ENCODE measurements around the gene FOXI2. TPM values are rescaled to one million over a fixed set of nuclear protein-coding genes. Genes with fewer than 3 reads are reported as not detected.

The FOXI2 gene
- polyA plus RNA-seq, 1 donor from 2014 or later, result not detected

DNA sequence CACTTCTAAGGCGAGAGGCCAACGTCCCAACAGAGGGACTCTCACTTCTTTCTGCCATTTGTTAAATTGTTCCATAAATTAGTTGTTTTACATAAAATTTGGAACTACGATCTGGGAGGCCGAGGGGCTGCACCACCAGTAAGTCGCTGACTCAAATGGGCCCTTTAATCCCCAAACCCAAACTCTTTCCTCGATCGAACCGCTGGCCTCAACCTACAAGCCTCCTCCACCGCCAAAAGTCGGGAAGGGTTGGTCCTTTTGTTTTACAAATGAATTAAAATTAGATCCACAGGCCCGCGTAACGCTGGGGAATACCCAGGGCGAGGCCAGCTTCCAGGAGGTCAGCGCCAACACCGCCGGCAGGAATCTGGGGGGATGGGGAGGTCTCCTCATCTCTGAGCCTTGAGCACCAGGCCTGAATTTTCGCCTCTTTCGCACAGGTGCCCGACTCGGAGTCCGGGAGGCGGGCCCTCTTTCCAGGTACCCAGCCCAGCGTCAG is 1.2 kb upstream of the FOXI2 start:
- no peak overlapping the region for H3K9ac ChIP-seq (ENCODE audit: low read length)
- H3K9me2 ChIP-seq (ENCODE audit: insufficient read depth, low read length), result no peaks in the 10 kb centered on the region
- peaks cover 6% of the 10 kb centered on the region for H3K9me3 ChIP-seq (ENCODE audit: low read length)
- peak; percentile 62 for TF ChIP-seq EZH2 (IDR thresholded peaks at IDR 0.05; ENCODE audit: borderline replicate concordance, insufficient read depth, low read length, poor library complexity, severe bottlenecking)
- no peak for TF ChIP-seq SMC3 (conservative IDR thresholded peaks at IDR 0.05; ENCODE audit: poor library complexity)
- H3K4me2 ChIP-seq (ENCODE audit: low read length), result no peak overlapping the region
- H3K27ac ChIP-seq (ENCODE audit: low read length), result no peak overlapping the region
- peak overlapping the region; percentile 54 for H3K4me3 ChIP-seq (ENCODE audit: low read length)
- no peaks in the 10 kb centered on the region for H3F3A ChIP-seq (ENCODE audit: insufficient read depth, low read length, poor library complexity, severe bottlenecking)
- no peak overlapping the region for H2AFZ ChIP-seq (ENCODE audit: low read depth, low read length)
- H4K20me1 ChIP-seq (ENCODE audit: insufficient read depth), result no peaks in the 10 kb centered on the region
- H3K36me3 ChIP-seq (ENCODE audit: insufficient read depth, low read length), result no peaks in the 10 kb centered on the region
- H3K79me2 ChIP-seq (replicated peaks; ENCODE audit: insufficient read depth, low read length), result no peaks in the 10 kb centered on the region
- peaks cover 76% of the 10 kb centered on the region for H3K27me3 ChIP-seq (ENCODE audit: insufficient read depth, low read depth, low read length)

GRCh38 chr10:127736222-127736914 is 617 bp upstream of the FOXI2 start:
- Histone ChIP-seq H3K27me3 (ENCODE audit: insufficient read depth, low read depth, low read length) (peaks cover 76% of the 10 kb centered on the region), H4K20me1 (ENCODE audit: insufficient read depth) (no peaks in the 10 kb centered on the region), H3F3A (ENCODE audit: insufficient read depth, low read length, poor library complexity, severe bottlenecking) (no peaks in the 10 kb centered on the region), H3K4me3 (ENCODE audit: low read length) (peak overlapping the region; percentile 54), H3K9me3 (ENCODE audit: low read length) (peaks cover 6% of the 10 kb centered on the region), H3K9ac (ENCODE audit: low read length) (no peak overlapping the region), H3K79me2 (replicated peaks; ENCODE audit: insufficient read depth, low read length) (no peaks in the 10 kb centered on the region), H3K4me2 (ENCODE audit: low read length) (no peak overlapping the region), H2AFZ (ENCODE audit: low read depth, low read length) (no peak overlapping the region), H3K9me2 (ENCODE audit: insufficient read depth, low read length) (no peaks in the 10 kb centered on the region), H3K36me3 (ENCODE audit: insufficient read depth, low read length) (no peaks in the 10 kb centered on the region), H3K27ac (ENCODE audit: low read length) (no peak overlapping the region)
- TF ChIP-seq RAD21 (conservative IDR thresholded peaks at IDR 0.05) (no peak), EZH2 (IDR thresholded peaks at IDR 0.05; ENCODE audit: borderline replicate concordance, insufficient read depth, low read length, poor library complexity, severe bottlenecking) (peak; percentile 88), SMC3 (conservative IDR thresholded peaks at IDR 0.05; ENCODE audit: poor library complexity) (no peak), REST (IDR thresholded peaks at IDR 0.05; ENCODE audit: borderline replicate concordance) (no peak)

- Histone ChIP-seq H3K27ac (ENCODE audit: low read length) (no peak overlapping the region), H3K27me3 (ENCODE audit: insufficient read depth, low read depth, low read length) (peaks cover 68% of the 10 kb centered on the region), H3K4me2 (ENCODE audit: low read length) (no peak overlapping the region), H3K9ac (ENCODE audit: low read length) (no peak overlapping the region), H3F3A (ENCODE audit: insufficient read depth, low read length, poor library complexity, severe bottlenecking) (no peaks in the 10 kb centered on the region), H2AFZ (ENCODE audit: low read depth, low read length) (no peak overlapping the region), H3K79me2 (replicated peaks; ENCODE audit: insufficient read depth, low read length) (no peaks in the 10 kb centered on the region), H3K9me3 (ENCODE audit: low read length) (peaks cover 6% of the 10 kb centered on the region), H4K20me1 (ENCODE audit: insufficient read depth) (no peaks in the 10 kb centered on the region), H3K4me3 (ENCODE audit: low read length) (peak overlapping the region; percentile 51), H3K9me2 (ENCODE audit: insufficient read depth, low read length) (no peaks in the 10 kb centered on the region), H3K36me3 (ENCODE audit: insufficient read depth, low read length) (no peaks in the 10 kb centered on the region)
- TF ChIP-seq SMC3 (conservative IDR thresholded peaks at IDR 0.05; ENCODE audit: poor library complexity), result no peak
- no peak for TF ChIP-seq POLR2AphosphoS5 (IDR thresholded peaks at IDR 0.05)
- no peak for TF ChIP-seq EZH2 (IDR thresholded peaks at IDR 0.05; ENCODE audit: borderline replicate concordance, insufficient read depth, low read length, poor library complexity, severe bottlenecking)
- no peak for TF ChIP-seq RAD21 (conservative IDR thresholded peaks at IDR 0.05)
- TF ChIP-seq MXI1 (conservative IDR thresholded peaks at IDR 0.05; ENCODE audit: poor library complexity, severe bottlenecking), result no peak
- no peak for TF ChIP-seq REST (IDR thresholded peaks at IDR 0.05; ENCODE audit: borderline replicate concordance)
- no peak for TF ChIP-seq EP300 (conservative IDR thresholded peaks at IDR 0.05; ENCODE audit: poor library complexity, severe bottlenecking)
- TF ChIP-seq, protein P1, sequence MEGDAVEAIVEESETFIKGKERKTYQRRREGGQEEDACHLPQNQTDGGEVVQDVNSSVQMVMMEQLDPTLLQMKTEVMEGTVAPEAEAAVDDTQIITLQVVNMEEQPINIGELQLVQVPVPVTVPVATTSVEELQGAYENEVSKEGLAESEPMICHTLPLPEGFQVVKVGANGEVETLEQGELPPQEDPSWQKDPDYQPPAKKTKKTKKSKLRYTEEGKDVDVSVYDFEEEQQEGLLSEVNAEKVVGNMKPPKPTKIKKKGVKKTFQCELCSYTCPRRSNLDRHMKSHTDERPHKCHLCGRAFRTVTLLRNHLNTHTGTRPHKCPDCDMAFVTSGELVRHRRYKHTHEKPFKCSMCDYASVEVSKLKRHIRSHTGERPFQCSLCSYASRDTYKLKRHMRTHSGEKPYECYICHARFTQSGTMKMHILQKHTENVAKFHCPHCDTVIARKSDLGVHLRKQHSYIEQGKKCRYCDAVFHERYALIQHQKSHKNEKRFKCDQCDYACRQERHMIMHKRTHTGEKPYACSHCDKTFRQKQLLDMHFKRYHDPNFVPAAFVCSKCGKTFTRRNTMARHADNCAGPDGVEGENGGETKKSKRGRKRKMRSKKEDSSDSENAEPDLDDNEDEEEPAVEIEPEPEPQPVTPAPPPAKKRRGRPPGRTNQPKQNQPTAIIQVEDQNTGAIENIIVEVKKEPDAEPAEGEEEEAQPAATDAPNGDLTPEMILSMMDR (IDR thresholded peaks at IDR 0.05; ENCODE audit: poor library complexity, severe bottlenecking), result no peak
- no peak for TF ChIP-seq TAF1 (IDR thresholded peaks at IDR 0.05; ENCODE audit: low read depth)
Measured at GRCh38 chr10:127737563-127738511, 852 bp downstream of the FOXI2 start.

Data from neural cell (in vitro differentiated cells).